GM18511 (cell line): ENCODE measurements around the gene LMTK2.
"Not testable (repeated sequence)": the region's sequence is repeated elsewhere in the genome, so short reads cannot be mapped to it uniquely, and the experiment has no call there.

Experiments used
- ATAC-seq: cut with Tn5 transposase; IDR thresholded peaks from one replicate; pipeline ENCODE4 v1.9.1; 2021; ENCODE audit warnings: mild to moderate bottlenecking, moderate library complexity; ENCODE audit not compliant: unreplicated experiment

Gene LMTK2

GRCh38 chr7:98102170-98102569, 4.5 kb upstream of the LMTK2 start:
- no peak for ATAC-seq

GRCh38 chr7:98105942-98106544, 619 bp upstream of the LMTK2 start:
- ATAC-seq: no peak

DNA sequence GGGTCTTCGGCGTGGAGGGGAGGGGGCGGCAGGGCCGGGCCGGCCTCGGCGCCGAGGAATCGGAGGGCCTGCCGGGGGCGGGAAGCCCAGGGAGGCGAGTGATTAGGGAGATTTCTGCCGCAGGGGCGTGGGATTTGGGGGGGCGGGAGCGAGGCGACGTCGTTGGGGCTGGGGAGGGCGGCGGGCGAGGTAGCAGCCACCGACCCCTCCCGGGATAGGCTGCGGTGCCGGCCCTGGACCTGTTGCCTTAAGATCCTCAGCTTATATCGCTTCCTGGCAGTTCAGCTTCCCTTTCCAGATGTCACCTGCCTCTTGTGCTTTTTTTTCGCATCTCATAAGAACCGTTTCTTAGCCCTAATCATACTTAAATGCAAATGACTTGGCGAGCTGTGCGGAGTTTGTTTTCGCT, 655 bp downstream of the LMTK2 start:
- ATAC-seq: peak; percentile 10

DNA sequence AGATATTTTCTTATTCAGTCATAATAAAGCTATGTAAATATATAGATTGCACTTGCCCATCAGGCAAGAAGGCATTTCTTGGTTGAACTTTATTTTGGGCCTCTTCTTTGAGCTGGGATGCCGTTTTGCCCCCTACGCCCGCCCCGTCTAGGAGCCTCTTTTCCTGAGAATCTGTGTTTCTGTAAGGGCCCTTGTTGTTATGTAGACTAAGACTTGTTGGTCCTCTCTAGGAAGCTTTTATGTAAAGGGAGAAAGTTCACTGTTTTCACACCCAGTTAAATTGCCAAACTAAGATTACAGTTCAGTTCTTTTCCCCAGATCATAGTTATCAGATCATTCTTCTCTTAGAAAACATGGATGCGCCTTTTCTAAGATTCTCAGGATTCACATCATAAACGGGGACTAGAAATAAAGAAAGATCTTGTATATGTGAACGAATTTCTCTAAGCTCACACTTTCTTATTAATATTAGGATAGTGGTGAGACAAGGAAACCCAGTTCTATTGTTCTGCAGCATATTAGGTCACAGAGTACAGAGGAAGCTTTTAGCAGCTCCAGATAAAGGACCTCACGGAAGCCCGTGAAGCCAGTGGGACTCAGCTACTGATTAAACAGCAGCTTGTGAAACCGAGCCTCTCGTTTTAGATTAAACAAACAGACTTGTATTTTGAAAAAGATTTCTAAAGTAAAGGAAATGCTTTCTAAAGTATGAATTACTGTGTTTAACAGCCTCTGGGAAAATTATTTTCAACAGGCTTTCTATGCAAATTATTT, 3.8 kb downstream of the LMTK2 start:
- ATAC-seq: no peak

- ATAC-seq: no peak
Measured at GRCh38 chr7:98112077-98112476, 5.4 kb downstream of the LMTK2 start.

DNA sequence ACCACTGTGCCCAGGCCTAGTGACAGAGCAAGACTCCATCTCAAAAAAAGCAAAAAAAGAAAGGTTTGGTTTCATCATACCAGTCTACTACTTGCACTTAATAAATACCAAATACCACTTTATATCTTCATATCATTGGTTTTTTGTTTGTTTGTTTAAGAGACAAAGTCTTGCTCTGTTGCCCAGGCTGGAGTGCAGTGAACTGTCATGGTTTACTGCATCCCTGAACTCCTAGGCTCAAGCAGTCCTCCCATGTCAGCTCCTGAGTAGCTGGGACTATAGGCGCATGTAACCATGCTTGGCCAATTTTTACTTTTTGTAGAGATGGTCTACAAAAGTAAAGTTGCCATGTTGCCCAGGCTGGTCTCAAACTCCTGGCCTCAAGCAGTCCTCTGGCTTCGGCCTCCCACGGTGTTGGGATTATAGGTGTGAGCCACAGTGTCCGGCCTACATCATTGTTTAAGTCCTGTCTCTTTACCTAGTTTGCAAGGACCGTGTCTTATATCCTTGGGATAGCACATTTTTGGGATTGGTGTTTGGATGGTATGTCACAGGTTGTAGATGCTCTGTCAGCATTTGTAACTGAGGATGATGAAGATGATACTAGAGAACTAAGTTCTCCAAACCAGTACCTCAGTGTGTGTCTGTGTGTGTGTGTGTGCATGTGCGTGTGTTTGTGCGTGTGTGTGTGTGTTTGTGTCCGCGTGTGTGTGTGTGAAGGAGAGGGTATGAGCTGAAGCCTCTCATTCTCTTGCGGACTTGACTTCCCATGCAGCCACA, 9.3 kb downstream of the LMTK2 start:
- no peak for ATAC-seq

DNA sequence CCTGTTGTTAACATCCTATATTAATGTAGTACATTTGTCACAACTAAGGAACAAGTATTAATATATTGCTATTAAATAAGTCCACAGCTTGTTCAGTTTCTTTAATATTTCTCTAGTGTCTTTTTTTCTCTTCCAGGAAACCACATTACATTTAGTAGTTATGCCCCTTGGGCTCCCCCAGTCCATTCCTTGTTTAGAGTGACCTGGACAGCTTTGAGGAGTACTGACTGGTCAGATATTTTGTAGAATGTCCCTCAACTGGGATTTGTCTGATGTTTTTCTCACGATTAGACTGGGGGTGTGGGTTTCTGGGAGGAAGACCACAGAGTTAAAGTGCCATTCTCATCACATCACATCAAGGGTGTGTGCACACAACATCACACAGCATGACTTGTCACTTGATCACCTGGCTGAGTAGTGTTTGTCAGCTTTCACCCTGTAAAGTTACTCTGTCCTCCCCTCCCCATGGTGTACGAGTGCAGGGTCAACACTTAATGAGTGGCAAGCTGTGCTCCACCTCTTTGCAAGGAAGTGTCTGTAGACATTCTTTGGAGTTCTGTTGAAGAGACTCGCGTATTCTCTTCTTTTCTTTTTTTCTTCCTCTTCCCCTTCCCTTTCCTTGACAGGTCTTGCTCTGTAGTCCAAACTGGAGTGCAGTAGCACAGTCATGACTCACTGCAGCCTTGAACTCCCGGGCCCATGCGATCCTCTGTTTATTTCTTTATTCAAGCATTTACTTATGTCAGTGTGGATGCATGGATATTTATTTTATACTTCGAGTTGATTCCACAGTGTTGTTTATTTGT, 10.2 kb downstream of the LMTK2 start:
- ATAC-seq: no peak

DNA sequence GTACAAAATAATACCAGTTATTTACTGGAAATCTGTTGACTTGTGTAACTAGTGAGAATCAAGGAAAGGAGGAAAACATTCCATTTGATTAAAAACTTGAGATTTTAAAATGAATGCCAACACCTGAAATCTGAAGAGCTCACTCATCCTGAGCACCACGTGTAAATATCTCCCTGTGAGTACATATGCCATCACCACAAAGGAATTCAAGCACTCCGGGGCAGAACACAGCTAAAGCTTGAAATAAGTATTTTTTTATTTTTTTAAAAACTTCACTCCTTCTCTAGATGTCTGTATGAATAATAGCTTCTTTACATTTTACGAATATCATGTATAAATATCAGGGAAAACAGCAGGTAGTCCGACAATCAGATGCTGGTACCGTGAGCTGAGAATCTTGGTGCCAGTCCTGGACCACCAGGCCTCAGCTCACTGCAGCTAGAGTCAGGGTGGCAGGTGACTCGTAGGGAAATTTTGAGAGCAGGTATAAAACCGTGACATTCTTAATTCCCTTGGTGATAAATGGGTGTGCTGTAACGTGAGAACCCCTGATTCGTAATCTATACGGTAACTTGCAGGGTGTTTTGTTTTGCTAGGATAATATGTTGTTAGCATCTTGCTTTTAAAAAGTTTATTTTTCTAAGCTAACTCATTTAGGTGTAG, 12.7 kb downstream of the LMTK2 start:
- no peak for ATAC-seq

- ATAC-seq: no peak
Measured at GRCh38 chr7:98120559-98120958, 13.9 kb downstream of the LMTK2 start.

GRCh38 chr7:98121388-98121787, 14.7 kb downstream of the LMTK2 start:
- not testable (repeated sequence) for ATAC-seq

DNA sequence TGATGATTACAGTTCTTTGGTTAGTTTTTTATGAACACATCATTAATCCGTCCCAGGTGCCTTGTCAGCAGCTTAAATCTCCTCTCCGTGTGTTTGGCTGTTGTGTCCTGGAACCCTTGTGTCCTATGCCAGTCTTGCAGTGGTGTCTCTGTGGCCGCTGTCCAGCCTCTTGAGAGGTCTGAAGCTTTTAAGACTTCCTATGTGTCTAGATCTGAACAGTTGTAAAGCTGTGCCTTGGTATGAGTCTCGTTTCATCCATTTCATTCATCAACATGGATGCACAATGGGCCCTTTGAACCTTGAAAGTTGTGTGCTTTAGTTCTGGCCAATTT, 16.7 kb downstream of the LMTK2 start:
- ATAC-seq: no peak

GRCh38 chr7:98125759-98126158, 19.1 kb downstream of the LMTK2 start:
- ATAC-seq: no peak

- ATAC-seq: no peak
Measured at GRCh38 chr7:98126311-98127142, 19.9 kb downstream of the LMTK2 start.

DNA sequence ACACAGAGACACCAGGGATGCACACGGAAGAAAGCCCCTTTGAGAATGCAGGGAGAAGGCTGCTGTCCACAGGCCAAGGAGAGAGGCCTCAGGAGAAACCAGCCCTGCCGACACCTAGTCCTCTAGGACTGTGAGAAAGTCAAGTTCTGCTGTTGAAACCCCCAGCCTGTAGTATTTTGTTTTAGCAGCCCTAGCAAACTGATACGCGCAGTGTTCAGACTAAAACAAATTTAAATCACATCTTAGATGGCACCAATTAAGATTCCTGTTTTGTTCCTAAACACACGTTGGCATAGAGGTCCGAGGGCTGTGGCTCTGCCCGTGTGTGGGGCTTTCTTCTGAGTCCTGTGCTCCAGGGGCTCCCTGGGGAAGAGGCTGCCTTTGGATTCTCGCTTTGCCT, 21.7 kb downstream of the LMTK2 start:
- ATAC-seq: no peak

- no peak for ATAC-seq
Measured at GRCh38 chr7:98130959-98131358, 24.3 kb downstream of the LMTK2 start.

DNA sequence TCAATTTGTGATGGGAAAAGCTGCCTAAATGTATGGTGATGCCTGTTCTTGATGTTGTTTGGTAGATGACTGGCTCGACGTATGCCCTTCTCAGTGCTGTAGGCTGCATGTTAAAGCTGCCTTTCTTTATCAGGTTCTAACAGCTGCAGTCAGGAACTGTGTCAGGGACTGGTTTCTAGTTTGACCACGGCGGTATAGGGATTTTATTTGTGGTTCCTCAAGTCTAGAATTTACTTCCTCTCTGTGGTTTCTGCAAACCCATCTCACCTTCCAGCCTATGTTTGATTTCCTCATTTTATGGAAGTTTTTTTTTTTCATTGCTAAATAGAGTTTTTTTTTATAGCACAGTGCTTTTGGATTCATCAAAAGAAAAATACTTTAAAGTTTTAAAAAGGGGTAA, 26.5 kb downstream of the LMTK2 start:
- ATAC-seq: peak; percentile 79

- ATAC-seq: peak; percentile 29
Measured at GRCh38 chr7:98133621-98134303, 27.1 kb downstream of the LMTK2 start.

GRCh38 chr7:98134420-98135228, 28.0 kb downstream of the LMTK2 start:
- no peak for ATAC-seq
